Measurements from ENCODE around the gene DGKB. TPM values are rescaled to one million over a fixed set of nuclear protein-coding genes. Genes with fewer than 3 reads are reported as not detected.
A peak's percentile ranks its signal among the peaks of the same experiment; 100 is the strongest.

DGKB gene
- total RNA-seq, 1 donor = 0.36 TPM

GRCh38 chr7:14834883-14835282, 67.7 kb downstream of the DGKB start:
- peak; percentile 72 for DNase-seq (ENCODE audit: low read depth)
- TF ChIP-seq CTCF (IDR thresholded peaks at IDR 0.05; ENCODE audit: insufficient read depth, low read length) = no peak
- H3K4me3 ChIP-seq (ENCODE audit: low read depth, low read length) = no peak overlapping the region

GRCh38 chr7:14834456-14834855, 68.1 kb downstream of the DGKB start:
- no peak for TF ChIP-seq CTCF (IDR thresholded peaks at IDR 0.05; ENCODE audit: insufficient read depth, low read length)
- H3K4me3 ChIP-seq (ENCODE audit: low read depth, low read length) = peak overlapping the region; percentile 7
- peak; percentile 92 for DNase-seq (ENCODE audit: low read depth)

GRCh38 chr7:14833707-14834106, 68.8 kb downstream of the DGKB start:
- TF ChIP-seq CTCF (IDR thresholded peaks at IDR 0.05; ENCODE audit: insufficient read depth, low read length) = no peak
- DNase-seq (ENCODE audit: low read depth) = no peak
- H3K4me3 ChIP-seq (ENCODE audit: low read depth, low read length) = no peak overlapping the region

- no peak for DNase-seq (ENCODE audit: low read depth)
- H3K4me3 ChIP-seq (ENCODE audit: low read depth, low read length) = no peak overlapping the region
- no peak for TF ChIP-seq CTCF (IDR thresholded peaks at IDR 0.05; ENCODE audit: insufficient read depth, low read length)
Measured at GRCh38 chr7:14828053-14828452, 74.5 kb downstream of the DGKB start.

GRCh38 chr7:14826426-14826825, 76.1 kb downstream of the DGKB start:
- DNase-seq (ENCODE audit: low read depth) = no peak
- no peak for TF ChIP-seq CTCF (IDR thresholded peaks at IDR 0.05; ENCODE audit: insufficient read depth, low read length)
- no peak overlapping the region for H3K4me3 ChIP-seq (ENCODE audit: low read depth, low read length)

- no peak for DNase-seq (ENCODE audit: low read depth)
- no peak for TF ChIP-seq CTCF (IDR thresholded peaks at IDR 0.05; ENCODE audit: insufficient read depth, low read length)
- H3K4me3 ChIP-seq (ENCODE audit: low read depth, low read length) = no peak overlapping the region
Measured at GRCh38 chr7:14825912-14826311, 76.6 kb downstream of the DGKB start.

- H3K4me3 ChIP-seq (ENCODE audit: low read depth, low read length) = no peak overlapping the region
- no peak for DNase-seq (ENCODE audit: low read depth)
- TF ChIP-seq CTCF (IDR thresholded peaks at IDR 0.05; ENCODE audit: insufficient read depth, low read length) = no peak
Measured at GRCh38 chr7:14822481-14822854, 80.1 kb downstream of the DGKB start.

All from fibroblast of the aortic adventitia (primary cell).